GM23248 (cell line): ENCODE results near the gene CCDC69. TPM values are rescaled to one million over a fixed set of nuclear protein-coding genes. Genes with fewer than 3 reads are reported as not detected.

Experiments used
- DNase-seq: peaks from one replicate; pipeline ENCODE4 v3.0.0-alpha.2; 2015
- H2AFZ ChIP-seq: fragments of 200-600 bp; sonication (generic); 2 replicates; pipeline ENCODE4 v1.6.1; 2016; ENCODE audit warnings: antibody characterized with exemption
- H3F3A ChIP-seq: fragments of 200-600 bp; sonication (generic); 2 replicates; pipeline ENCODE4 v1.6.1; 2016; ENCODE audit warnings: mild to moderate bottlenecking, antibody characterized with exemption, mixed run types; ENCODE audit not compliant: insufficient read depth
- H3K27ac ChIP-seq: fragments of 200-600 bp; sonication (generic); 2 replicates; pipeline ENCODE4 v1.5.1; 2016; ENCODE audit warnings: mild to moderate bottlenecking
- H3K27me3 ChIP-seq: fragments of 200-600 bp; sonication (generic); replicated peaks from 2 replicates; pipeline ENCODE4 v1.6.1; 2016; ENCODE audit warnings: mild to moderate bottlenecking; ENCODE audit not compliant: insufficient read depth
- H3K36me3 ChIP-seq: fragments of 200-600 bp; sonication (generic); 2 replicates; pipeline ENCODE4 v1.6.1; 2016; ENCODE audit warnings: low read depth, mild to moderate bottlenecking
- H3K4me1 ChIP-seq: fragments of 200-600 bp; sonication (generic); 2 replicates; pipeline ENCODE4 v1.6.1; 2016; ENCODE audit warnings: mild to moderate bottlenecking; ENCODE audit not compliant: insufficient read depth
- H3K4me2 ChIP-seq: fragments of 200-600 bp; sonication (generic); one replicate; pipeline ENCODE4 v1.6.1; 2016; ENCODE audit warnings: mild to moderate bottlenecking; ENCODE audit not compliant: unreplicated experiment
- H3K4me3 ChIP-seq: fragments of 200-600 bp; sonication (generic); 2 replicates; pipeline ENCODE4 v1.5.1; 2016; ENCODE audit warnings: mild to moderate bottlenecking
- H3K79me2 ChIP-seq: fragments of 200-600 bp; sonication (generic); 2 replicates; pipeline ENCODE4 v1.6.1; 2016; ENCODE audit warnings: mild to moderate bottlenecking; ENCODE audit not compliant: insufficient read depth
- H3K9ac ChIP-seq: fragments of 200-600 bp; sonication (generic); 2 replicates; pipeline ENCODE4 v1.6.1; 2016; ENCODE audit warnings: mild to moderate bottlenecking
- H3K9me2 ChIP-seq: fragments of 200-600 bp; sonication (generic); 2 replicates; pipeline ENCODE4 v1.6.1; 2016; ENCODE audit warnings: mixed run types, mild to moderate bottlenecking, moderate library complexity; ENCODE audit not compliant: insufficient read depth
- H3K9me3 ChIP-seq: fragments of 200-600 bp; sonication (generic); one replicate; pipeline ENCODE4 v1.6.1; 2017; ENCODE audit warnings: low read depth
- H4K20me1 ChIP-seq: fragments of 200-600 bp; sonication (generic); 2 replicates; pipeline ENCODE4 v1.6.0; 2016; ENCODE audit not compliant: insufficient read depth
- EZH2 ChIP-seq: fragments of 200-600 bp; sonication (generic); IDR thresholded peaks from 2 replicates; pipeline ENCODE4 v1.6.1; 2018; ENCODE audit warnings: antibody characterized with exemption, mild to moderate bottlenecking; ENCODE audit not compliant: insufficient read depth, poor library complexity, severe bottlenecking
- EZH2phosphoT487 ChIP-seq: fragments of 200-600 bp; sonication (generic); IDR thresholded peaks from 2 replicates; pipeline ENCODE4 v1.6.1; 2018; ENCODE audit warnings: antibody characterized with exemption, moderate library complexity, mild to moderate bottlenecking, low read depth; ENCODE audit not compliant: insufficient read depth
- WGBS, 2 experiments: methylation state at CpG; one replicate each; pipeline ENCODE4 v1.1.6; 2015 to 2017; ENCODE audit warnings: low lambda C conversion rate in 2 of 2, low coverage in 1 of 2; ENCODE audit errors: missing lambda C conversion rate in 2 of 2; 5-methylcytosine and 5-hydroxymethylcytosine counted together
- in situ Hi-C: fragments of 300-500 bp; cut with MboI; formaldehyde crosslinking; loops from 2 replicates; pipeline ENCODE4 v1.15.0; 2020
- polyA plus RNA-seq: library from polyadenylated mRNA; unstranded; fragments of >200 nt; fragmentation: Nextera tagmentation; extraction: Ambion mirVana; gene quantifications from 2 replicates; pipeline ENCODE4 v1.2.1, GENCODE V29; 2016
- total RNA-seq: library from RNA; depleted of rRNA; stranded (reverse); fragments of >200 nt; shearing (Covaris generic); gene quantifications from 2 replicates; pipeline ENCODE4 v1.2.3, GENCODE V29; 2014

CCDC69 gene
- total and polyA plus RNA-seq, 2 experiments from 2014 or later, result 0.54 to 0.56 TPM

DNA sequence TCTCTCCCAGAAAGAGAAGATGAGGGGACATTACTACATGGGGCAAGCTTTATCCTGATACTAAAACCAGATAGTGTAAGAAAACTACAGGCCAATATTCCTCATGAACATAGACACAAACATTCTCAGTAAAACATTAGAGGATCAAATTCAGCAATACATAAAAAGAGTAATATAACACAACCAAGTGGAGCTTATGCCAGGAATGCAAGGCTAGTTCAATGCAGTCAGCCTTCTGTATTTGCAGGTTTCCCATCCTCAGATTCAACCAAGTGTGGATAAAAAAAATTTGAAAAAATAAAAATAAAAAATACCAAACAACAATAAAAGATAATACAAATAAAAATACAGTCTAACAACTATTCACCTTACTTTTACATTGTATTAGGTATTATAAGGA lies 31.3 kb downstream of the CCDC69 start:
- no peaks in the 10 kb centered on the region for H3K36me3 ChIP-seq
- H3K27ac ChIP-seq, result no peak overlapping the region
- H3K9me3 ChIP-seq, result peaks cover 3% of the 10 kb centered on the region
- H3K9ac ChIP-seq, result no peak overlapping the region
- TF ChIP-seq EZH2, result no peak
- TF ChIP-seq EZH2phosphoT487, result no peak
- no peaks in the 10 kb centered on the region for H3K4me1 ChIP-seq
- no peak overlapping the region for H3K4me3 ChIP-seq
- no peaks in the 10 kb centered on the region for H4K20me1 ChIP-seq
- H3K27me3 ChIP-seq, result no peaks in the 10 kb centered on the region; the same call in 1 of the 2 replicates
- H3K79me2 ChIP-seq, result no peaks in the 10 kb centered on the region
- H3F3A ChIP-seq, result no peaks in the 10 kb centered on the region
- no peak overlapping the region for H2AFZ ChIP-seq
- H3K9me2 ChIP-seq, result no peaks in the 10 kb centered on the region
- in situ Hi-C loops, result no loop called here
- no peak overlapping the region for H3K4me2 ChIP-seq
- DNase-seq, result no peak

DNA sequence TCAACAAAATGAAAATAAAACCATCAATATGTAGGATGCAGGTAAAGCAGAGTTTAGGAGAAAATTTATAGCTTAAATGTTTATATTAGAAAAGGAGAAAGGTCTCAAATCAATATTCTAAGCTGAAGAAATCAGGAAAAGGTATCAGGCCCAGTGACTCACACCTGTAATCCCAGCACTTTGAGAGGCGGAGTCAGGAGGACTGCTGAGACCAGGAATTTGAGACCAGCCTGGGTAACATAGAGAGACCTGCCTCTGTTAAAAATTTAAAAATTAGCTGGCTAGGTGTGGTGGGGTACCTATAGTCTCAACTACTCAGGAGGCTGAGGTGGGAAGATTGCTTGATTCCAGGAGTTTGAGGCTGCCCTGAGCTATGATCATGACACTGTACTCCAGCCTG lies 32.2 kb downstream of the CCDC69 start:
- no peak overlapping the region for H3K4me2 ChIP-seq
- H3K9ac ChIP-seq, result no peak overlapping the region
- in situ Hi-C loops, result no loop called here
- no peak overlapping the region for H2AFZ ChIP-seq
- H3K27me3 ChIP-seq, result no peaks in the 10 kb centered on the region; the same call in 1 of the 2 replicates
- no peak for DNase-seq
- H3K4me3 ChIP-seq, result no peak overlapping the region
- H3K36me3 ChIP-seq, result no peaks in the 10 kb centered on the region
- H3K4me1 ChIP-seq, result no peaks in the 10 kb centered on the region
- no peaks in the 10 kb centered on the region for H3F3A ChIP-seq
- H3K79me2 ChIP-seq, result no peaks in the 10 kb centered on the region
- no peaks in the 10 kb centered on the region for H3K9me2 ChIP-seq
- TF ChIP-seq EZH2phosphoT487 (no peak), EZH2 (no peak)
- H3K9me3 ChIP-seq, result peaks cover 3% of the 10 kb centered on the region
- H3K27ac ChIP-seq, result no peak overlapping the region
- H4K20me1 ChIP-seq, result no peaks in the 10 kb centered on the region
- WGBS, 2 experiments, result 70 to 96% methylated on average over 1 of the region's 1 CpG

DNA sequence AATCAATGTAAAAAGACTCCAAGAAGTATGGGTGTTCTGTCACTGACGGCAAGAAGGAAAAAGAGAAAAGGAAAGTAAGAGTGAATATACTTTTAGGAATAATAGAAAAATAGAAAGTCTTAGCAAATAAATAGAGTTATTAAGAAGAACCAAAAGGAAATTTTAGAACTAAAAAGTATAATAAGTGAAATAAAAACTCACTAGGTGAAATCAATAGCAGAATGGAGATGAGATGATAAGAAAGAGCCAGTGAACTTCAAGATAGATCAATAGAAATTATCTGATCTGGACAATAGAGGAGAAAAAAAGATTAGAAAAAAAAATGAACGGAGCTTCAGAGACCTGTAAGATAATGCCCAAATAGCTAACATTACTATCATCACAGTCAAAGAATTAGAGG lies 34.7 kb downstream of the CCDC69 start:
- 73 to 93% methylated on average over 2 of the region's 2 CpGs for WGBS, 2 experiments

DNA sequence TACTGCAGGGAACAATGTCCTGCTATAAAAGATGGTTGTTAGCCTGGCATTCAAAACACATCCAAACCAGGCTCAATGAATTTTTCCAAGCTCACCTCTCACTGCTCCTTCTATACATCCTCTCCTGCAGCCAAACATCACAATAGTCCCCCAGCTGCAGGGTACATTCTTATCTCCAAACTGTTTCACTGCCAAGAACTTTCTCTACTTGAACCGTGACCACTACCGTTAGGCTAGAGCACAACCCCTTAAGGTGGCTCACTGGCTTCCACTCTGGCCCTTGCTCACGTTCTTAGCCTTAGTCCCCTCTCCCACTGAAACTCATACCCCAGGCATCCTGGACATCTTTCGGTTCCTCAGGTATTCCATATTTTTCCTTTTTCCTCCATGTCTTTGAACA lies 37.4 kb downstream of the CCDC69 start:
- Histone ChIP-seq H3K4me3 (no peak overlapping the region), H3K9me2 (no peaks in the 10 kb centered on the region), H3K9me3 (peaks cover 3% of the 10 kb centered on the region), H3F3A (no peaks in the 10 kb centered on the region), H3K9ac (no peak overlapping the region), H3K4me2 (no peak overlapping the region), H3K79me2 (no peaks in the 10 kb centered on the region), H3K36me3 (no peaks in the 10 kb centered on the region), H3K27me3 (no peaks in the 10 kb centered on the region; the same call in 1 of the 2 replicates), H3K4me1 (no peaks in the 10 kb centered on the region), H2AFZ (no peak overlapping the region), H3K27ac (no peak overlapping the region), H4K20me1 (no peaks in the 10 kb centered on the region)
- DNase-seq, result no peak
- 74 to 78% methylated on average over 4 of the region's 4 CpGs for WGBS, 2 experiments
- TF ChIP-seq EZH2phosphoT487 (no peak), EZH2 (no peak)
- in situ Hi-C loops, result no loop called here

More for the DNA sequence above, 34.7 kb downstream of the CCDC69 start:
- H3K4me3 ChIP-seq, result no peak overlapping the region
- no peak for DNase-seq
- H3K4me1 ChIP-seq, result no peaks in the 10 kb centered on the region
- in situ Hi-C loops, result no loop called here
- no peak overlapping the region for H3K27ac ChIP-seq
- H2AFZ ChIP-seq, result no peak overlapping the region
- H3K9me2 ChIP-seq, result no peaks in the 10 kb centered on the region
- H3K79me2 ChIP-seq, result no peaks in the 10 kb centered on the region
- no peaks in the 10 kb centered on the region for H4K20me1 ChIP-seq
- H3F3A ChIP-seq, result no peaks in the 10 kb centered on the region
- H3K36me3 ChIP-seq, result no peaks in the 10 kb centered on the region
- no peak overlapping the region for H3K9ac ChIP-seq
- H3K9me3 ChIP-seq, result peaks cover 3% of the 10 kb centered on the region
- H3K27me3 ChIP-seq, result no peaks in the 10 kb centered on the region; the same call in 1 of the 2 replicates
- no peak for TF ChIP-seq EZH2phosphoT487
- no peak for TF ChIP-seq EZH2
- H3K4me2 ChIP-seq, result no peak overlapping the region

DNA sequence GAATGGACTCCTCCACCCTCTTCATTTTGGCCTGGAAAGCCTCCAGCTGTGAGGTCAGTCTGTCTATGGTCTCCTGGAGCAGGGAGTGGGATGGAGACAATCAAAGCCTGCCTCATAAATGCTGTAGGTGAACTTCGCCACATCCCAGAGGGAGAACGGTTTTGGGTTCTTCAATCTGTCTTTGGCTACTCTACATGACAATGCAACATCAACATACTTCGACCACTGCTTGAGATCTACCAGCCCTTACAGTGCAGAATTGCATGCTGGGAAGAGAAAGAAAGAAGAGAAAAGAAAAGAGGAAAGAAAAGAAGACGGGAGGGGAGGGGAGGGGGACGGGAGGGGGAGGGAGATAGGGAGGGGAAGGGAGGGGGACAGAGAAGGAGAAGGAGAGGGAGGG lies 37.8 kb downstream of the CCDC69 start:
- Histone ChIP-seq H3K4me2 (no peak overlapping the region), H3K9me3 (peaks cover 3% of the 10 kb centered on the region), H3K9ac (no peak overlapping the region), H3K4me1 (no peaks in the 10 kb centered on the region), H3K27ac (no peak overlapping the region), H3K27me3 (no peaks in the 10 kb centered on the region; the same call in 1 of the 2 replicates), H3F3A (no peaks in the 10 kb centered on the region), H2AFZ (no peak overlapping the region), H3K36me3 (no peaks in the 10 kb centered on the region), H3K79me2 (no peaks in the 10 kb centered on the region), H3K4me3 (no peak overlapping the region), H4K20me1 (no peaks in the 10 kb centered on the region), H3K9me2 (no peaks in the 10 kb centered on the region)
- in situ Hi-C loops, result no loop called here
- no peak for DNase-seq
- TF ChIP-seq EZH2, result no peak
- 50 to 56% methylated on average over 5 of the region's 5 CpGs for WGBS, 2 experiments
